K562 (cell line): ENCODE measurements around the gene NCL. TPM values are rescaled to one million over a fixed set of nuclear protein-coding genes. Genes with fewer than 3 reads are reported as not detected.

Experiments
- CREB3L1 ChIP-seq: fragments of 450-650 bp; IDR thresholded peaks from 2 replicates; pipeline ENCODE4 v1.6.1; 2014; ENCODE audit warnings: low read depth, mild to moderate bottlenecking, moderate library complexity, borderline replicate concordance
- FOXJ2 ChIP-seq: fragments of 200-800 bp; sonication (Bioruptor generic); IDR thresholded peaks from 2 replicates; pipeline ENCODE4 v1.6.1; 2016; ENCODE audit warnings: missing genetic modification characterization, missing compliant biosample characterization
- FOXK2 ChIP-seq, 2 experiments: fragments of 450-650 bp; IDR thresholded peaks in 1 of 2; conservative IDR thresholded peaks in 1 of 2; 2 replicates each; pipeline ENCODE4 v1.6.1; 2016; ENCODE audit warnings: low read depth in 2 of 2, mild to moderate bottlenecking in 1 of 2
- FUS ChIP-seq: fragments of 200-400 bp; formaldehyde crosslinking; optimal IDR thresholded peaks from 2 replicates; pipeline ENCODE3; 2017; ENCODE audit warnings: low read depth, low read length
- GTF2E2 ChIP-seq: fragments of 200-800 bp; sonication (Bioruptor generic); IDR thresholded peaks from 2 replicates; pipeline ENCODE4 v1.6.1; 2016; ENCODE audit warnings: missing genetic modification characterization, missing compliant biosample characterization
- ID3 ChIP-seq, 2 experiments: fragments of 250-450 bp in 1 of 2; fragments of 450-650 bp in 1 of 2; sonication (Bioruptor Pico) in 1 of 2; IDR thresholded peaks; 2 replicates each; pipeline versions ENCODE4 v1.6.1 to v1.8.0; 2016 to 2021; ENCODE audit warnings: mild to moderate bottlenecking in 2 of 2, moderate library complexity in 2 of 2, missing compliant biosample characterization in 1 of 2, missing genetic modification characterization in 1 of 2
- JUN ChIP-seq, 2 experiments: sonication (generic) in 1 of 2; formaldehyde crosslinking in 1 of 2; IDR thresholded peaks; 2 replicates each; pipeline versions ENCODE4 v1.6.1 to v1.8.0; 2012 to 2022; ENCODE audit warnings: borderline replicate concordance in 2 of 2, mild to moderate bottlenecking in 2 of 2, improper control_type of control experiment in 1 of 2, low read depth in 1 of 2, low read length in 1 of 2, missing genetic modification reagents in 1 of 2
- KDM5B ChIP-seq: fragments of 200-600 bp; sonication (generic); IDR thresholded peaks from 2 replicates; pipeline ENCODE4 v1.6.1; 2012; ENCODE audit warnings: low read depth, mild to moderate bottlenecking, moderate library complexity, low read length, control low read depth, inconsistent platforms; ENCODE audit not compliant: insufficient replicate concordance
- LCOR ChIP-seq: sonication (generic); formaldehyde crosslinking; IDR thresholded peaks from 2 replicates; pipeline ENCODE4 v1.8.0; 2022; ENCODE audit warnings: mild to moderate bottlenecking, missing genetic modification reagents
- MBD2 ChIP-seq: sonication (generic); IDR thresholded peaks from 2 replicates; pipeline ENCODE4 v1.6.1; 2016; ENCODE audit warnings: low read depth, borderline replicate concordance
- MYNN ChIP-seq, 2 experiments: sonication (generic); formaldehyde crosslinking in 1 of 2; IDR thresholded peaks; 2 replicates each; pipeline versions ENCODE4 v1.5.0 to v1.6.1; 2016 to 2020; ENCODE audit warnings: antibody characterized with exemption in 1 of 2, missing genetic modification reagents in 1 of 2
- NFATC3 ChIP-seq: fragments of 450-650 bp; IDR thresholded peaks from 2 replicates; pipeline ENCODE4 v1.6.1; 2017; ENCODE audit warnings: mild to moderate bottlenecking
- NR0B1 ChIP-seq: fragments of 450-650 bp; IDR thresholded peaks from one replicate; pipeline ENCODE4 v1.6.1; 2018; ENCODE audit warnings: mild to moderate bottlenecking, moderate library complexity; ENCODE audit not compliant: partially characterized antibody
- NR3C1 ChIP-seq: sonication (generic); formaldehyde crosslinking; IDR thresholded peaks from 2 replicates; pipeline ENCODE4 v1.8.1; 2022; ENCODE audit warnings: missing genetic modification reagents
- POLR2A ChIP-seq: fragments of 450-650 bp; conservative IDR thresholded peaks from 2 replicates; pipeline ENCODE4 v1.6.1; 2016
- RBM34 ChIP-seq: fragments of 200-400 bp; formaldehyde crosslinking; IDR thresholded peaks from 2 replicates; pipeline ENCODE4 v1.6.1; 2018; ENCODE audit warnings: low read length, borderline replicate concordance; ENCODE audit not compliant: insufficient read depth
- SAP30 ChIP-seq: fragments of 200-600 bp; sonication (generic); IDR thresholded peaks from 2 replicates; pipeline ENCODE4 v1.6.1; 2012; ENCODE audit warnings: borderline replicate concordance, low read depth, mild to moderate bottlenecking, moderate library complexity, low read length, control low read depth, inconsistent platforms; ENCODE audit not compliant: insufficient read depth, poor library complexity, severe bottlenecking
- SIN3B ChIP-seq: fragments of 450-650 bp; IDR thresholded peaks from 2 replicates; pipeline ENCODE4 v1.6.1; 2017; ENCODE audit warnings: low read depth, mild to moderate bottlenecking, moderate library complexity
- SMAD3 ChIP-seq: fragments of 450-650 bp; formaldehyde crosslinking; conservative IDR thresholded peaks from 2 replicates; pipeline ENCODE4 v1.4.0; 2020; ENCODE audit warnings: mild to moderate bottlenecking
- ZBTB17 ChIP-seq: fragments of 450-650 bp; formaldehyde crosslinking; IDR thresholded peaks from 2 replicates; pipeline ENCODE4 v1.4.0; 2020; ENCODE audit warnings: mild to moderate bottlenecking
- ZNF121 ChIP-seq: sonication (generic); formaldehyde crosslinking; conservative IDR thresholded peaks from 2 replicates; pipeline ENCODE4 v1.8.0; 2022; ENCODE audit warnings: missing genetic modification reagents
- ZNF408 ChIP-seq: fragments of 250-450 bp; sonication (Bioruptor Pico); IDR thresholded peaks from 2 replicates; pipeline ENCODE4 v1.4.0; 2020; ENCODE audit warnings: low read depth, mild to moderate bottlenecking, moderate library complexity
- ZNF707 ChIP-seq: fragments of 250-450 bp; sonication (Bioruptor Pico); conservative IDR thresholded peaks from 2 replicates; pipeline ENCODE4 v1.8.0; 2022; ENCODE audit warnings: inconsistent platforms, mild to moderate bottlenecking, moderate library complexity
- polyA plus RNA-seq, 8 experiments: library from polyadenylated mRNA; depleted of rRNA in 4 of 8; stranded (reverse) in 5 of 8; unstranded in 3 of 8; fragments of >200 nt; fragmentation: Nextera tagmentation in 2 of 8; fragmentation: Illumina TruSeq in 1 of 8; extraction: Ambion mirVana in 2 of 8; extraction: Trizol in 1 of 8; gene quantifications; 2 replicates each; pipeline versions ENCODE4 v1.2.1 to v1.2.3, GENCODE V29; 2011 to 2014; ENCODE audit warnings: inconsistent platforms in 1 of 8, missing spikeins in 1 of 8
- total RNA-seq, 7 experiments: library from RNA; depleted of rRNA in 6 of 7; stranded (reverse); fragments of >200 nt in 6 of 7; fragmentation: Illumina TruSeq in 2 of 7; extraction: Trizol in 2 of 7; gene quantifications; 2 replicates each; pipeline versions ENCODE4 v1.2.1 to v1.2.3, GENCODE V29; 2011 to 2021; ENCODE audit warnings: low replicate concordance in 1 of 7

Gene NCL
- total and polyA plus RNA-seq, 9 of the 15 experiments (the other 6 are each of a cell fraction or from before 2014, with no cell fraction given): 80.9 to 732 (median 361) TPM

GRCh38 chr2:231463698-231464575 lies at the start of gene NCL (continued):
- TF ChIP-seq FOXK2 (conservative IDR thresholded peaks at IDR 0.05 in 1 of 2, IDR thresholded peaks at IDR 0.05 in 1 of 2; ENCODE audit: low read depth in 2 of 2): no peak; a peak in 1 of 4 replicates
- TF ChIP-seq MBD2: peak; percentile 85; the same call in 1 of the 2 replicates
- peak; percentile 83; the same call in 1 of the 2 replicates for TF ChIP-seq CREB3L1
- TF ChIP-seq RBM34: no peak
- TF ChIP-seq FUS: peak; percentile 56
- peak; percentile 70; the same call in 1 of the 2 replicates for TF ChIP-seq FOXJ2
- 0 out of 2 replicates have a peak, but pooled peaks have one; percentile 5 for TF ChIP-seq ZNF121 (CRISPR knock-in tag)
- TF ChIP-seq GTF2E2 (tag): peak; percentile 51; the same call in 1 of the 2 replicates
- TF ChIP-seq NR3C1 (CRISPR knock-in tag): peak; percentile 92
- peak; percentile 54 for TF ChIP-seq SAP30
- no peak for TF ChIP-seq ZNF408
- no peak for TF ChIP-seq ID3 (CRISPR knock-in tag; IDR thresholded peaks at IDR 0.05)
- no peak for TF ChIP-seq ID3 (tag; IDR thresholded peaks at IDR 0.05)
- peak; percentile 84 for TF ChIP-seq SIN3B
- peak; percentile 69 for TF ChIP-seq LCOR
- peak; percentile 99 for TF ChIP-seq POLR2A
- no peak for TF ChIP-seq MYNN (IDR thresholded peaks at IDR 0.05)
- TF ChIP-seq MYNN (CRISPR knock-in tag; IDR thresholded peaks at IDR 0.05): no peak
- TF ChIP-seq JUN (IDR thresholded peaks at IDR 0.05; ENCODE audit: borderline replicate concordance, low read depth, low read length): peak; percentile 33; the same call in 1 of the 2 replicates
- TF ChIP-seq JUN (CRISPR knock-in tag; IDR thresholded peaks at IDR 0.05; ENCODE audit: borderline replicate concordance): no peak; the same call in 1 of the 2 replicates
- no peak for TF ChIP-seq SMAD3 (CRISPR knock-in tag)
- TF ChIP-seq ZNF707 (CRISPR knock-in tag): no peak
- TF ChIP-seq KDM5B: peak; percentile 96
- TF ChIP-seq NR0B1: no peak
- TF ChIP-seq ZBTB17 (CRISPR knock-in tag): 0 out of 2 replicates have a peak, but pooled peaks have one; percentile 26
- no peak for TF ChIP-seq NFATC3
